Peyer's patch (tissue), 4 donors: ENCODE measurements around the gene DNAL4. TPM values are rescaled to one million over a fixed set of nuclear protein-coding genes. Genes with fewer than 3 reads are reported as not detected.

Experiments
- DNase-seq, 3 donors: peaks; one replicate each; pipeline ENCODE4 v3.0.0-alpha.2; 2017 to 2019
- H3K27ac ChIP-seq, 4 donors: fragments of 200-600 bp; sonication (generic); one replicate each; pipeline ENCODE4 v1.5.1; 2016 to 2019
- H3K27me3 ChIP-seq, 2 donors: fragments of 200-600 bp; sonication (generic); one replicate each; pipeline ENCODE4 v1.5.1; 2019
- H3K36me3 ChIP-seq, 3 donors: fragments of 200-600 bp; sonication (generic); one replicate each; pipeline ENCODE4 v1.5.1; 2016 to 2019
- H3K4me1 ChIP-seq, 4 donors: fragments of 200-600 bp; sonication (generic); one replicate each; pipeline ENCODE4 v1.5.1; 2016 to 2019
- H3K4me3 ChIP-seq, 4 donors: fragments of 200-600 bp; sonication (generic); 1 replicate in 3 of 4; 2 replicates in 1 of 4; pipeline ENCODE4 v1.5.1; 2016 to 2019; ENCODE audit warnings: mild to moderate bottlenecking in 1 of 4
- H3K9me3 ChIP-seq, 4 donors: fragments of 200-600 bp; sonication (generic); one replicate each; pipeline ENCODE4 v1.5.1; 2016 to 2019; ENCODE audit warnings: mild to moderate bottlenecking in 1 of 4
- POLR2A ChIP-seq, 2 donors: fragments of 450-650 bp; IDR thresholded peaks; one replicate each; pipeline ENCODE4 v1.5.1; 2017; ENCODE audit warnings: antibody characterized with exemption in 2 of 2, mild to moderate bottlenecking in 2 of 2, moderate library complexity in 2 of 2
- total RNA-seq, 4 donors: library from RNA; depleted of rRNA; stranded (reverse); fragments of >200 nt; gene quantifications; one replicate each; pipeline ENCODE4 v1.1.0, GENCODE V29; 2016
- TF ChIP-seq, protein P1 (sequence below), 6 experiments: fragments of 450-650 bp in 4 of 6; fragments of 200-600 bp in 2 of 6; sonication (generic) in 1 of 6; IDR thresholded peaks; one replicate each; pipeline ENCODE4 v1.5.1; 2017 to 2019; ENCODE audit warnings: antibody characterized with exemption in 6 of 6, mild to moderate bottlenecking in 3 of 6, moderate library complexity in 1 of 6

Gene DNAL4
- total RNA-seq, 4 donors from 2014 or later: 15.2 to 21.6 (median 16.2) TPM; not detected in 1

DNA sequence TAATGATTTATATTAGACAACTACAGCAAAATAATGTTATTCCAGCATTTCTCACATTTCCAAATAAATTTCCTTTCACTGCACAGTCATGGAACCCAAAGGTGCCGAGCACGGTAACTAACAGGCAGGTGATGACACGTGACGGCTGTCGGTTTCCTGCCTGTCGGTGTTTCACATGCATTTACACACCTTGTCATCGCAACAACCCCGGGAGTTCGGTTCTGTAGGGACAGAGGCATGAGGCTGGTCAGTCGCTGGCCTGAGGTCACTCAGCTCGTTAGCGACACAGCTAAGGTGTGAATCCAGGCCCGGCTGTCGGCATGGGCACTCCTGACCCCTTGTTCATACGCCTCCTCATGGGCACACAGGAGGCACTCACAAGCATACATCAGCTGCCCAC lies 9.9 kb downstream of the DNAL4 start:
- no peak for TF ChIP-seq POLR2A (IDR thresholded peaks at IDR 0.05)
- TF ChIP-seq, protein P1, sequence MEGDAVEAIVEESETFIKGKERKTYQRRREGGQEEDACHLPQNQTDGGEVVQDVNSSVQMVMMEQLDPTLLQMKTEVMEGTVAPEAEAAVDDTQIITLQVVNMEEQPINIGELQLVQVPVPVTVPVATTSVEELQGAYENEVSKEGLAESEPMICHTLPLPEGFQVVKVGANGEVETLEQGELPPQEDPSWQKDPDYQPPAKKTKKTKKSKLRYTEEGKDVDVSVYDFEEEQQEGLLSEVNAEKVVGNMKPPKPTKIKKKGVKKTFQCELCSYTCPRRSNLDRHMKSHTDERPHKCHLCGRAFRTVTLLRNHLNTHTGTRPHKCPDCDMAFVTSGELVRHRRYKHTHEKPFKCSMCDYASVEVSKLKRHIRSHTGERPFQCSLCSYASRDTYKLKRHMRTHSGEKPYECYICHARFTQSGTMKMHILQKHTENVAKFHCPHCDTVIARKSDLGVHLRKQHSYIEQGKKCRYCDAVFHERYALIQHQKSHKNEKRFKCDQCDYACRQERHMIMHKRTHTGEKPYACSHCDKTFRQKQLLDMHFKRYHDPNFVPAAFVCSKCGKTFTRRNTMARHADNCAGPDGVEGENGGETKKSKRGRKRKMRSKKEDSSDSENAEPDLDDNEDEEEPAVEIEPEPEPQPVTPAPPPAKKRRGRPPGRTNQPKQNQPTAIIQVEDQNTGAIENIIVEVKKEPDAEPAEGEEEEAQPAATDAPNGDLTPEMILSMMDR (IDR thresholded peaks at IDR 0.05): no peak
- H3K27ac ChIP-seq: no peak overlapping the region
- peaks cover 0 to 16% (median 0%) of the 10 kb centered on the region in 4 donors for H3K4me1 ChIP-seq
- H3K36me3 ChIP-seq: peaks cover 0 to 21% (median 0%) of the 10 kb centered on the region in 3 donors
- H3K4me3 ChIP-seq: no peak overlapping the region
- DNase-seq: no peak
- H3K9me3 ChIP-seq: no peaks in the 10 kb centered on the region
- H3K27me3 ChIP-seq: no peaks in the 10 kb centered on the region

DNA sequence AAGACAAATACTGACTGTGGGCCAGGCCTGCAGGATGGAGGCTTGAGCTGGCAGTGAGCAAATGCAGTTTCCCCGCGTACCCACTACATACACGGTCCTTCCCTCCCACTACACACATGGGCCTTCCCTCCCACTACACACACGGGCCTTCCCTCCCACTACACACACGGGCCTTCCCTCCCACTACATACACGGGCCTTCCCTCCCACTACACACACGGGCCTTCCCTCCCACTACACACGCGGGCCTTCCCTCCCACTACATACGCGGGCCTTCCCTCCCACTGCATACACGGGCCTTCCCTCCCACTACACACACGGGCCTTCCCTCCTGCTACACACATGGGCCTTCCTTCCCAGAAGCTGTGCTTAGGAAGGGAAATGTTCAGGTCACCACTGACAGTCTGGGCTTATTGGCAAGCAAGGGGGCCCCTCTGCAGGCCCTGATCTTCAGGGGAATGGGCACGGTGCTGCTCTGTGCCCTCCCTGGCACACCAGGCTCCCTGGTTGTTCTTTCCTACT lies 10.8 kb downstream of the DNAL4 start:
- peaks cover 0 to 7% (median 0%) of the 10 kb centered on the region in 4 donors for H3K4me1 ChIP-seq
- no peak for TF ChIP-seq POLR2A (IDR thresholded peaks at IDR 0.05)
- TF ChIP-seq, protein P1 (IDR thresholded peaks at IDR 0.05): no peak
- no peaks in the 10 kb centered on the region for H3K9me3 ChIP-seq
- DNase-seq: no peak
- H3K36me3 ChIP-seq: peaks cover 0 to 21% (median 0%) of the 10 kb centered on the region in 3 donors
- no peak overlapping the region for H3K4me3 ChIP-seq
- H3K27ac ChIP-seq: no peak overlapping the region
- no peaks in the 10 kb centered on the region for H3K27me3 ChIP-seq

DNA sequence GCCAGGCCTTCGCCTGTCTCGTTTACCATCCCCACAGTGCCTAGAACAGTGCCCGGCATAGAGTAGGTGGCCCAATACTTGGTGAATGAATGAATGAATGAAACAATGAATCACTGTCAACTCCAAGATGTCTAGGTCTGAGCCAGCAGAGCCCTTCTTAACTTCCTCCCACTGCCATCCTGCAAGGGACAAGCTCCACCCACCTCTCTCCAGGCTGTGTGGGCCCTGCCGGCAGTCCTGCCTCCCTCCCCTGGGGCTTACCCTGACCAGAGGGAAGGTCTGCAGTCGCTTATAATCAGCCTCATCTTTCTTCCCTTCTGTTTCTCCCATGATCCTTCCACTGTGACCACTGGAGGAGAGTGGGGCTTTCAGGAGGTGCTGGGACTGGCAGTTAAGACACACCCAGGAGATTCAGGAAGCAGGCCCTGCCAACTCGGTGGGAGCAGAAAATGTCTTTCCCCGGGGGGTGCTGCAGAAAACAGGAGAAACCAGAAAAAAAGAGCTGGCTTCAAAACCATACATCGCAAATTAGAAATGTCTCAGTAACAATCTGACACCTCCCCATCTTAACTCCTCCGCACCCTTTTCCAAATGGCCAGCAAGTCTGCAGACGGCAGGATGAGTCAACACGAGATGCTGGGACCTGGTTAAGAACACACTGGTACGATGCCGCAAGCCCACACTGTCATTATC lies 11.4 kb downstream of the DNAL4 start:
- no peaks in the 10 kb centered on the region for H3K27me3 ChIP-seq
- H3K4me1 ChIP-seq: peaks cover 0 to 1% (median 0%) of the 10 kb centered on the region in 4 donors
- TF ChIP-seq, protein P1 (IDR thresholded peaks at IDR 0.05): no peak
- TF ChIP-seq POLR2A (IDR thresholded peaks at IDR 0.05): no peak
- H3K9me3 ChIP-seq: no peaks in the 10 kb centered on the region
- H3K36me3 ChIP-seq: peaks cover 0 to 21% (median 0%) of the 10 kb centered on the region in 3 donors
- H3K27ac ChIP-seq: no peak overlapping the region
- no peak for DNase-seq
- H3K4me3 ChIP-seq: no peak overlapping the region

DNA sequence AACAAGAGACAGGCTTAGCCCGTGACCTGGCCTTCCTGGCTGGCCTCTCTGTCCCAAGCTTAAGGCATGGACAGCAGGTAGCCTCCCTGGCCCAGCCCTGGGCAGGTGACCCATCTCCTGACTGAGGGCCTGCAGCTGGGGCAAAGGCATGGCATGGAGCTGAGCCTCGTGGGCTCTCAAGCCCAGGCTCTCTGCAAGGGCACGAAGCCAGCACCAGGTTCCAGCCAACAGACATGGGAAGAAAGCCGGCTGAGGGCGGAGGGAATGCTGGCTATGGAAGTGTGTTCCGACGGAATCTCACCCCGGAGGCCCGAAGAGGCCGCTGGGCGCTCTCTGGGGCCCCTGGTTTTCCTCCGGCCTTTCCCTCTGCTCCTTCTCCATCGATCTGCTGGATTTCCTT lies 12.9 kb downstream of the DNAL4 start:
- Histone ChIP-seq H3K4me3 (no peak overlapping the region), H3K36me3 (peaks cover 0 to 21% (median 0%) of the 10 kb centered on the region in 3 donors), H3K27ac (no peak overlapping the region), H3K4me1 (no peaks in the 10 kb centered on the region), H3K9me3 (no peaks in the 10 kb centered on the region), H3K27me3 (no peaks in the 10 kb centered on the region)
- no peak for DNase-seq
- TF ChIP-seq POLR2A (IDR thresholded peaks at IDR 0.05): no peak
- TF ChIP-seq, protein P1 (IDR thresholded peaks at IDR 0.05): no peak

DNA sequence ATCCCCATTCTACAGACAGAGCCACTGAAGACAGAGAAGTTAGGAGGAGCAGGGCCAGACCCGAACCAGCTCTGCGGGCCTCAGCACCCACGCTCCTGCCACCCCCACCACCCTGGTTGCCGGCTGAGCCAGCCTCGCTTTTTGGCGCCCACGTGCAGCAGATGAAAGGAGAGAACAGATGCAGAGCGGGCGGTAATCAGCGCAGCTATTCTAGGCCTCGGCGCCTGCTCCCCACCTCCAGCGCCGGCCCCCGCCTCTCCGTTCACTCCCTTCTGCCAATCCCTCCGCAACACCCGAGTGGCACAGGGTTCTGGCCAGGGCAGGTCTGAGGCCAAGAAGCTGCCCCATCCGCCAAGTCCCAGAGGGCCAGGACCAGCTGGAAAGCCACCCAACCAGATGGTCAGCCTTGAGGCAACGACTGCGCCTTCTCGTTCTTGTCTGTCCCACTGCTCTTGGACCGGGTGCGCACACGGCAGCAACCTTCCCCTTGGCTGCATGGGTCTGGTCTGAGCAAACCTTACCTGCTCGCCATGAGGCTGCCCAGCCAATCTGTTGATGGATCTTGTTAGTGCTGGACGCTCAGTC lies 16.8 kb downstream of the DNAL4 start:
- Histone ChIP-seq H3K27ac (no peak overlapping the region), H3K27me3 (no peaks in the 10 kb centered on the region), H3K4me1 (no peaks in the 10 kb centered on the region), H3K36me3 (peaks cover 0 to 21% (median 0%) of the 10 kb centered on the region in 3 donors), H3K4me3 (no peak overlapping the region), H3K9me3 (no peaks in the 10 kb centered on the region)
- no peak for TF ChIP-seq POLR2A (IDR thresholded peaks at IDR 0.05)
- TF ChIP-seq, protein P1 (IDR thresholded peaks at IDR 0.05): no peak
- no peak for DNase-seq
